Measurements from ENCODE around the gene PLSCR1. TPM values are rescaled to one million over a fixed set of nuclear protein-coding genes. Genes with fewer than 3 reads are reported as not detected.

The PLSCR1 gene
- total and polyA plus RNA-seq, 2 of the 4 experiments (the other 2 are of a cell fraction): 5.6 to 13.2 TPM

DNA sequence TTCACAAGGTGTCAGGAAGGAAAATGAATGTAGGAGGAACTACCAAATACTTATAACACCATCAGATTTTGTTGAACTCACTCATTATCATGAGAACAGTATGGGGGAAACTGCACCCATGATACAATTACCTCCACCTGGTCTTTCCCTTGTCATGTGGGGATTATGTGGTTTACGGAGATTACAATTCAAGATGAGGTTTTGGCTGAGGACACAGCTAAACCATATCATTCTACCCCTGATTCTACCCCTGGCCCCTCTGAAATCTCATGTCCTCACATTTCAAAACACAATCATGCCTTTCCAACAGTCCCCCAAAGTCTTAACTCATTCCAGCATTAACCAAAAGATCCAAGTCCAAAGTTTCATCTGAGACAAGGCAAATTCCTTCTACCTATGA lies 17.1 kb upstream of the PLSCR1 start:
- Histone ChIP-seq H3K4me2 (ENCODE audit: low read depth, low read length) (no peak overlapping the region), H3K4me1 (ENCODE audit: control insufficient read depth, insufficient read depth, low read length) (no peaks in the 10 kb centered on the region), H2BK15ac (ENCODE audit: low read depth, low read length) (no peak overlapping the region), H3K27ac (ENCODE audit: insufficient read depth, low read length) (no peak overlapping the region), H4K8ac (ENCODE audit: low read depth in 2 of 2, low read length in 2 of 2) (no peak overlapping the region), H3K9me3 (ENCODE audit: control insufficient read depth, insufficient read depth, low read length) (no peaks in the 10 kb centered on the region), H4K5ac (ENCODE audit: low read depth, low read length) (no peak overlapping the region), H3K4ac (ENCODE audit: low read depth, low read length) (no peak overlapping the region), H3K9me1 (ENCODE audit: insufficient read depth, low read length) (no peaks in the 10 kb centered on the region), H2BK5ac (ENCODE audit: low read depth, low read length, poor library complexity, severe bottlenecking) (no peak overlapping the region), H3K23ac (ENCODE audit: low read depth, low read length) (no peak overlapping the region), H4K20me1 (ENCODE audit: insufficient read depth, low read length) (no peaks in the 10 kb centered on the region), H3K36me3 (ENCODE audit: control insufficient read depth, insufficient read depth, low read length) (no peaks in the 10 kb centered on the region; the same call in 1 of the 2 replicates), H3K27me3 (ENCODE audit: control insufficient read depth, insufficient read depth, low read length) (no peaks in the 10 kb centered on the region; the same call in 1 of the 2 replicates), H3K18ac (ENCODE audit: low read depth, low read length) (no peak overlapping the region), H3K9ac (ENCODE audit: low read depth, low read length) (no peak overlapping the region), H3K79me1 (ENCODE audit: low read depth in 1 of 2, low read length in 2 of 2) (no peaks in the 10 kb centered on the region), H2BK120ac (ENCODE audit: low read depth, low read length) (no peak overlapping the region), H4K91ac (ENCODE audit: insufficient read depth, low read depth, low read length) (no peak overlapping the region), H2AK5ac (ENCODE audit: low read depth, low read length) (no peak overlapping the region), H2AFZ (replicated peaks; ENCODE audit: low read length, poor library complexity) (no peak overlapping the region), H2AK9ac (replicated peaks; ENCODE audit: low read depth, low read length, poor library complexity) (no peak overlapping the region), H2BK20ac (ENCODE audit: low read depth, low read length) (no peak overlapping the region), H3K14ac (replicated peaks; ENCODE audit: low read depth, low read length) (no peak overlapping the region), H3K56ac (ENCODE audit: extremely low read depth, insufficient read depth, low read length) (no peak overlapping the region), H3K4me3 (ENCODE audit: insufficient read depth, low read depth, low read length) (no peak overlapping the region)
- WGBS, 2 experiments (ENCODE audit: extremely low coverage in 2 of 2, insufficient read length in 1 of 2): no CpG with 5 or more reads among the region's 1 CpG
- dilution Hi-C loops (cut with HindIII; ENCODE audit: low sequenced_read_pairs, unreplicated experiment) (no loop called here), intact Hi-C loops (cut with micrococcal nuclease) (no loop called here), in situ Hi-C loops (cut with MboI; ENCODE audit: low sequenced_read_pairs) (no loop called here)
- DNase-seq: no peak
- POLR2A ChIA-PET (ENCODE audit: unreplicated experiment): no interaction called here
- ATAC-seq (ENCODE audit: low read depth): no peak
- no TSS peak for BruUV-seq (replicated peaks)
- TF ChIP-seq MAZ (IDR thresholded peaks at IDR 0.05; ENCODE audit: borderline replicate concordance, low read depth, low read length) (no peak), RFX5 (IDR thresholded peaks at IDR 0.05; ENCODE audit: low read depth, low read length) (no peak), MAFK (IDR thresholded peaks at IDR 0.05; ENCODE audit: low read depth, low read length) (no peak), POLR2A (IDR thresholded peaks at IDR 0.05; ENCODE audit: low read depth, low read length) (no peak), RAD21 (IDR thresholded peaks at IDR 0.05; ENCODE audit: low read length) (no peak), CHD1 (IDR thresholded peaks at IDR 0.05; ENCODE audit: low read depth, low read length) (no peak), CEBPB (IDR thresholded peaks at IDR 0.05; ENCODE audit: low read depth, low read length) (no peak), FOS (IDR thresholded peaks at IDR 0.05; ENCODE audit: low read depth, low read length) (no peak), MXI1 (IDR thresholded peaks at IDR 0.05; ENCODE audit: borderline replicate concordance, low read depth, low read length) (no peak), NFE2L2 (IDR thresholded peaks at IDR 0.05; ENCODE audit: low read depth, low read length) (no peak), RCOR1 (IDR thresholded peaks at IDR 0.05; ENCODE audit: insufficient replicate concordance, low read length) (no peak), BHLHE40 (IDR thresholded peaks at IDR 0.05; ENCODE audit: low read depth, low read length) (no peak), SMC3 (IDR thresholded peaks at IDR 0.05; ENCODE audit: low read depth, low read length) (no peak)
- TF ChIP-seq, protein P1, sequence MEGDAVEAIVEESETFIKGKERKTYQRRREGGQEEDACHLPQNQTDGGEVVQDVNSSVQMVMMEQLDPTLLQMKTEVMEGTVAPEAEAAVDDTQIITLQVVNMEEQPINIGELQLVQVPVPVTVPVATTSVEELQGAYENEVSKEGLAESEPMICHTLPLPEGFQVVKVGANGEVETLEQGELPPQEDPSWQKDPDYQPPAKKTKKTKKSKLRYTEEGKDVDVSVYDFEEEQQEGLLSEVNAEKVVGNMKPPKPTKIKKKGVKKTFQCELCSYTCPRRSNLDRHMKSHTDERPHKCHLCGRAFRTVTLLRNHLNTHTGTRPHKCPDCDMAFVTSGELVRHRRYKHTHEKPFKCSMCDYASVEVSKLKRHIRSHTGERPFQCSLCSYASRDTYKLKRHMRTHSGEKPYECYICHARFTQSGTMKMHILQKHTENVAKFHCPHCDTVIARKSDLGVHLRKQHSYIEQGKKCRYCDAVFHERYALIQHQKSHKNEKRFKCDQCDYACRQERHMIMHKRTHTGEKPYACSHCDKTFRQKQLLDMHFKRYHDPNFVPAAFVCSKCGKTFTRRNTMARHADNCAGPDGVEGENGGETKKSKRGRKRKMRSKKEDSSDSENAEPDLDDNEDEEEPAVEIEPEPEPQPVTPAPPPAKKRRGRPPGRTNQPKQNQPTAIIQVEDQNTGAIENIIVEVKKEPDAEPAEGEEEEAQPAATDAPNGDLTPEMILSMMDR (conservative IDR thresholded peaks at IDR 0.05; ENCODE audit: low read depth, low read length): no peak
- TF ChIP-seq, protein P2, sequence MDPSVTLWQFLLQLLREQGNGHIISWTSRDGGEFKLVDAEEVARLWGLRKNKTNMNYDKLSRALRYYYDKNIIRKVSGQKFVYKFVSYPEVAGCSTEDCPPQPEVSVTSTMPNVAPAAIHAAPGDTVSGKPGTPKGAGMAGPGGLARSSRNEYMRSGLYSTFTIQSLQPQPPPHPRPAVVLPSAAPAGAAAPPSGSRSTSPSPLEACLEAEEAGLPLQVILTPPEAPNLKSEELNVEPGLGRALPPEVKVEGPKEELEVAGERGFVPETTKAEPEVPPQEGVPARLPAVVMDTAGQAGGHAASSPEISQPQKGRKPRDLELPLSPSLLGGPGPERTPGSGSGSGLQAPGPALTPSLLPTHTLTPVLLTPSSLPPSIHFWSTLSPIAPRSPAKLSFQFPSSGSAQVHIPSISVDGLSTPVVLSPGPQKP (IDR thresholded peaks at IDR 0.05; ENCODE audit: borderline replicate concordance, low read depth, low read length): no peak
- TF ChIP-seq, protein P3, sequence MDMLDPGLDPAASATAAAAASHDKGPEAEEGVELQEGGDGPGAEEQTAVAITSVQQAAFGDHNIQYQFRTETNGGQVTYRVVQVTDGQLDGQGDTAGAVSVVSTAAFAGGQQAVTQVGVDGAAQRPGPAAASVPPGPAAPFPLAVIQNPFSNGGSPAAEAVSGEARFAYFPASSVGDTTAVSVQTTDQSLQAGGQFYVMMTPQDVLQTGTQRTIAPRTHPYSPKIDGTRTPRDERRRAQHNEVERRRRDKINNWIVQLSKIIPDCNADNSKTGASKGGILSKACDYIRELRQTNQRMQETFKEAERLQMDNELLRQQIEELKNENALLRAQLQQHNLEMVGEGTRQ (IDR thresholded peaks at IDR 0.05; ENCODE audit: low read depth, low read length): no peak
- CTCF ChIA-PET: no interaction called here

All from IMR-90 (cell line).